SK-N-MC (cell line): Measurements from ENCODE around the gene SIL1.

Experiments
- EZH2 ChIP-seq: fragments of 200-600 bp; sonication (generic); IDR thresholded peaks from one replicate; pipeline ENCODE4 v1.6.1; 2017; ENCODE audit warnings: antibody characterized with exemption
- POLR2AphosphoS5 ChIP-seq: IDR thresholded peaks from 2 replicates; pipeline ENCODE4 v1.6.1; 2012; ENCODE audit warnings: mild to moderate bottlenecking, low read depth, low read length, borderline replicate concordance

DNA sequence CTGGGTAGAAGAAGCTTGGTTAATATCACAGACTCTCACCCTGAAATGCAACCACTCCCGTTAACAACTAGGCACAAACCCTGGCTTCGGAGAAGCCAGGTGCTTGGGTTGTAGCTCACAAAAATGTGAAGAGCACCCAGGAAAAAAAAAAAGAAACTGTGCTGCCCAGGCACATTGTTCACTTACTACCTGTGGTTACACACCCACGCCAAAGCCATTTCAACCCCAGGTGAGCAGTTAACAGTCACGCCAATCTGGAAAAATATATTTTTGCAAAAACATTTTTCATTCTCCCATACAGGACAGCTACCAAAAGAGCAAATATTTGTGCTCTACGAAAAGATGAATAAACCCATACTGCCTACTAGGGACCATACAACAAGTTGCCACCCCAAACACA, 49.2 kb downstream of the SIL1 start:
- TF ChIP-seq EZH2 = no peak
- TF ChIP-seq POLR2AphosphoS5 = no peak
